GM21390 (cell line): Measurements from ENCODE around the gene ZNF282.

Source experiments
- ATAC-seq: cut with Tn5 transposase; IDR thresholded peaks from one replicate; pipeline ENCODE4 v1.9.1; 2021; ENCODE audit not compliant: unreplicated experiment

Gene ZNF282

DNA sequence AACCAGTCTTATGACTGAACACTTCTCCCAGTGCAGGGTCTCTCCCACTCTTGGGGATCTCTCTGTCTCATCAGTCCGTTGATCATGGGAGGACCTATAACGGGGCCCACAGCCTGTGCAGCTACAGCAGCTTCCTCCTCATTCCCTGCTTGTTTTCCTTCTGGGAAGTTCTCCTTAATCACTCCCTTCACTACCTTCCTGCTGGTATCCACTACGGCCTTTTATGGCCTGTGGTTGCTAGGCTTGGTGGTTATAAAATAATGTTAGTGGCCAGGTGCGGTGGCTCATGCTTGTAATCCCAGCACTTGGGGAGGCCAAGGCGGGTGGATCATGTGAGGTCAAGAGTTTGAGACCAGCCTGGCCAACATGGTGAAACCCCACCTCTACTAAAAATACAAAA, 3.5 kb upstream of the ZNF282 start:
- no peak for ATAC-seq

- no peak for ATAC-seq
Measured at GRCh38 chr7:149194799-149195179, 557 bp upstream of the ZNF282 start.

GRCh38 chr7:149196151-149196704, 882 bp downstream of the ZNF282 start:
- no peak for ATAC-seq

DNA sequence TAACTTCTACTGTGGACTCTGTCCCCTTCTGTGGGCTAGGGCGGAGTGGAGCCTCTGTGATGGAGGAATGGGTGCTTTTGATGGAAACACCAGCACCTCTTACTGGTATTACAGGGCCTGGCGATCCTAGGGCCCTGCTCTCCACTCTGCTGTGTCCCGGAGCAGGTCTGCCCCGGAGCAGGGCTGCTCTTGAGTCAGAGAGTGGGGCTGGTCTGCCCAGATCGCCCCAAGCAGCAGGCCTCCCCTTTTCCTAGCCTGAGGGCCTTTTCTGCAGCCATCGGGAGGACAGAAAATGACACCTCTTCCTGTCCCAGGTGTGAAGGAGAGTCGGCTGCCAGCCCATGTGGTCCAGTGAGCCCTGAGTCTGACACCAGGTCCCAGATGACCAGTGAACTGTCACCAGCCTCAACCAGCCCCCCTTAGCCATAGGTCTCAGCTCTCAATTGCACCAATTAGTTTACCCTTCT, 1.4 kb downstream of the ZNF282 start:
- ATAC-seq: no peak

DNA sequence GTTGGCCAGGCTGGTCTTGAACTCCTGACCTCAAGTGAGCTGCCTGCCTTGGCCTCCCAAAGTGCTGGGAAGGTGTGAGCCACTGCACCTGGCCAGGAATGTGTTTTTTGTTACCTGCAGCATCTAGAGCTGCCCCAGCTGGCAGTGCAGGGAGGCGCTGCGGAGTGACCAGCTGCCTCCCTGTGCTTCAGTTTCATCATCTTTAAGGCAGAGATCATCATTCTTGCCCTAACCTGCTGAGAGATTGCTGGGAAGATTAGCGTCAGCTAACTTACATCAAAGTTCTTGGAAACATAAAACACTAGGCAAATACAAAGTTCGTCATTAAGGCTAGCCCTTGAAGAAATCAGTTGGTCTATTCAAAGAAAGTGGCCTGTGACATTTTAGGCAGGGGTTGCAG, 2.3 kb downstream of the ZNF282 start:
- no peak for ATAC-seq

DNA sequence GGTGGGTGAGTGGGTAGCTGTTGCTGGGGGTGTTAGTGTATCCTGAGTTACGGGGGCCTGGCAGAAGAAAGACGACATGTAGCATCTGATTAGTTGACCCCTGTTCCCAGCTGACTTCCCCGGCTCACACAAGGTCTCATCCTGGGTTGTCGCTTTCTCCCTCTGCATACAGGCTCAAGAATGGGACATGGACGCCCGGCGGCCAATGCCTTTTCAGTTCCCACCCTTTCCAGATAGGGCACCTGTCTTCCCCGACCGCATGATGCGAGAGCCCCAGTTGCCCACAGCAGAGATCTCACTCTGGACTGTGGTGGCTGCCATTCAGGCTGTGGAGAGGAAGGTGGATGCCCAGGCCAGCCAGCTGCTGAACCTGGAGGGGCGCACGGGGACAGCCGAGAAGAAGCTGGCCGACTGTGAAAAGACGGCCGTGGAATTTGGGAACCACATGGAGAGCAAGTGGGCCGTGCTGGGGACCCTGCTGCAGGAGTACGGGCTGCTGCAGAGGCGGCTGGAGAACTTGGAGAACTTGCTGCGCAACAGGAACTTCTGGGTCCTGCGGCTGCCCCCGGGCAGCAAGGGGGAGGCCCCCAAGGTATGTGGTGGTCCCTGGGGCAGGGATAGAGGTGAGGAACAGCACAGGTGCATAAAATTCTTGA, 2.9 kb downstream of the ZNF282 start:
- ATAC-seq: no peak

GRCh38 chr7:149199234-149199995, 4.1 kb downstream of the ZNF282 start:
- ATAC-seq: no peak

- no peak for ATAC-seq
Measured at GRCh38 chr7:149202831-149203231, 7.5 kb downstream of the ZNF282 start.

- ATAC-seq: no peak
Measured at GRCh38 chr7:149205690-149206381, 10.5 kb downstream of the ZNF282 start.

DNA sequence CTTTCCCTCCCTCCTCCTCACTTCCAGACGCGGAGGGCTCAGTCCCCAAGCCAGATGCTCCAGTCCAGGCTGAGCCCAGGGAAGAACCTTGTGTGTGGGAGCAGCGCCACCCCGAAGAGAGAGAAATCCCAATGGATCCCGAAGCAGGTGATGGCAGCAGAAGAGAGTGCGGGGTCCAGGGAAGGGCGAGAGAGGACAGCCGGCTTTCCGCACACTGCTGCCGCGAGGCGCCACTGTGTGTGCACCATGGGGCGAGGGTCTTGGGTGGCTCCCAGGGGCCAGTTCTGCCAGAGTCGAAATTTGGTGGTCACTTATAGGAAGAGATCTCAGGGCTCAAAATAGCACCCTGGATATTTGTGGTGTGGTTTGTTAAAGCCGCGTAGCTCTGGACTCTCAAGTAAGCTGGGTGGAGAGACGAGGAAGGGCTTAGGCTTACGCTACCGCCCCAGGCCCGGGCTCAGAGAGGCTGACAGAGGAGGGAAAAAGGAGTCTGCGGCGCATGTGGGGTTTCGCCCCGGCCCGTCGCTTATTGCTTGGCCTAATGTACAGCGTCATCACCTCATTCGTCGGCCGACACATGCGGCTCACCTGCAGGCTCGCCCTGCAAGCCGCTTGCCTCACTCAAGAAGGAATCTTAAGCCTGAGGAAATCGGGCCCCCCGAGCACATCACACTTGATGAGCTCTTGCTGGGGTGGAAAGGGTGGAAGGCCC, 12.1 kb downstream of the ZNF282 start:
- ATAC-seq: no peak

DNA sequence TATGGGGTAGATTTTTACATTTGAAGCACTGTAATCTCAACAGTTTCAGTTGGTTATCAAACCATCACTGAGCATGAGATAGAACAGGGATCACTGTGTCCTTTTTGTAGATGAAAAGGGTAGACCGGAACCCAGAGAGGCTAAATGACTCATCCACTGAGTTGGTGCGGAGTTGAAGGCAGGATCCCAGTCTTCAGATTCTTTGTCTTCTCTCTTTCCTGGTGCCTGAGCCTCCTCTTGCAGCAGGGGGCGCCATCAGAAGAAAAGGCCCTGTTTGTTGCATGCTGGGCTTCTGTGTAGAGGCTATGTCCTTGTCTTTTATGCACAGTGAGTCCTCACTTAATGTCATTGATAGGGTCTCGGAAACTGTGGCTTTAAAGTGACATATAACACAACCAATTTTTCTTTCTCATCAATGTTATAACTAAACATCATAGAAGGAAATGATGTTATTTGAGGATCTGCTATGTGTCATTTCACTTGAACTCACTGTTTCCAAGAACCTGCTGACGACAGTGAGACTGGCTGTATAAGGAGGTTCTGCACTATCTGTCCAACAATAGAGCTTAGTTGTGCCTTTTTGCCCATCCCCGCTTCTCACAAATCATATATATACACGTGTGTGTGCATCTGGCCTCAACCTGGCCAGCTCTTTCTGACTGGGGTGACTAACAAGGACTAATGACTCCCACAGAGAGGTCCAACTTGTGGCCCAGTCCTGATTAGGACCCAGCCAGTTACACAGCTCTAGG, 14.3 kb downstream of the ZNF282 start:
- ATAC-seq: no peak

DNA sequence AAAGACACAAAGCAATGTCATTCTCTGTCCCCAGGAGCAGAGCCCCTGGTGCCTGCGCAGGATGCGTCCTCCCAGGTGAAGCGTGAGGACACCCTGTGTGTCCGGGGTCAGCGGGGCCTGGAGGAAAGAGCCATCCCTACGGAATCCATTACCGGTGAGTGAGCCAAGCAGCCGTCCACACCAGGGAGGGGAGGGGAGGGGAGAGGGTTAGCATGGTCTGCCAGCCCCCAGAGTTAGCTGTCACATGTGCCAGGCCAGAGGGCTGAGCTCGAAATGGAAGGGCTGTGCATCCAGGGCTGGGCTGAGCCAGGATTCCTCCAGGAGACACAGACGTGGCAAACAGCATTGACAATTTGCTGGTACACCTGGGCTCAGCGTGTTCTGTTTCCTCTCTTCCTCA, 15.2 kb downstream of the ZNF282 start:
- no peak for ATAC-seq

DNA sequence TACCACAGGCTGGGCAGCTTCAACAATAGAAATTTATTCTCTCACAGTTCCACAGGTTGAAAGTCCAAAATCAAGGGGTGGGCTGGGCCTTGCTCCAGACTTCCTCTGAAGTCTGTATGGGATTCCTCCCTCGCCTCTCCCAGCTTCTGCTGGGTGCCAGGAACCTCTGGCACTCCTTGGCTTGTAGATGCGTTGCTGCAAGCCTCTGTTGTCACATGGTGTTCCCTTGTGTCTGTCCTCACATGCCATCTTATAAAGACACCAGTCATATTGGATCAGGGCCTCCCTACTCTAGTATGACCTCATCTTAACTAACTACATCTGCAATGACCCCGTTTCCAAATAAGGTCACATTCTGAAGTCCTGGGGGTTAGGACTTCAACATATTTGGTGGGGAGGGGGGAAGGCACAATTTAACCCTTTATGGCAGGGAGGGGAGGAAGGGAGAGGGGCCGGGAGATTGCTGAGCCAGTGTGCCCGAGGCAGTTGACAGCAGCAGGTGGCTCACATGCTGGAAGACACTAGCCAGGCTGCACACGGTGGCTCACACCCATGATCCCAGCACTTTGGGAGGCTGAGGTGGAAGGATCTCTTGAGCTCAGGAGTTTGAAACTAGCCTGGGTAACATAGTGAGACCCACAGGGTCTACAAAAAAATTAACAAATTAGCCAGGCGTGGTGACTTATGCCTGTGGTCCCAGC, 18.8 kb downstream of the ZNF282 start:
- no peak for ATAC-seq

DNA sequence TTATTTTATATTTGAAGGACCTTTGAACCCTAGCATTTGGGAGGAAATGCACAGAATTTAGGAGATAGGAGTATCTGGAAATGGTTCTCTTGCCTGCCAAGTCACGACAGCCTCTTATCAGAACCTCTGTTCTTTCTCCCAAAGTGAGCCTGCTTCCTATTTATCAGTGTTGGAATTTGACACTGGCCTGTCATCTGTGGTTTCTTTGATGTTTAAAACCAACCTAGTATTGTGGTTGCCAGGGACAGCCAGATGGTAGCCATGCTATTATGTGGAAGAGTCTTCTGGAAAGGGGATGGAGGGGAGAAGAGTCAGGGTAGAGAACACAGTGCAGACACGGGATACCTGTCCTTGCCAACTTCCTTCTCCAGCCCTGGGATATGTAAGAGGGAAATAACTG, 21.1 kb downstream of the ZNF282 start:
- no peak for ATAC-seq

DNA sequence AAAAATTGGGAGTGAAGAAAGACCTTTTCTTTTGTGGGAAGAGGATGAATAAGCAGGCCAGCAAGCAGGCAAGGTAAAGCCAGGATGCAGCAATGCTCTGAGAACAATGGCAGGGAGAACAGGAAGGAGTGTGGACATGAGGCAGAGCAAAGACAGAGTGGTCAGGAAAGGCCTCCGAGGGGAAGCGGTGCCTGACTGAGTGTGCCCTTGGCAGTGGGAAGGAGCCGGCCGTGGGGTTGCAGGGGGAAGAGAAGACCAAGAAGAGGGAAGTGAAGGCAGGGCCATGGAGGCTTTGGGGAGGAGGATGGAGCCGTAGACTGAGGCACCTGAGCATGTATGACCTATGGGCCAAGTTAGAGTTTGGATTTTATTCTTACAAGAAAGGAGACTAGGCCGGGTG, 22.2 kb downstream of the ZNF282 start:
- no peak for ATAC-seq

- ATAC-seq: no peak
Measured at GRCh38 chr7:149218469-149219420, 23.4 kb downstream of the ZNF282 start.

DNA sequence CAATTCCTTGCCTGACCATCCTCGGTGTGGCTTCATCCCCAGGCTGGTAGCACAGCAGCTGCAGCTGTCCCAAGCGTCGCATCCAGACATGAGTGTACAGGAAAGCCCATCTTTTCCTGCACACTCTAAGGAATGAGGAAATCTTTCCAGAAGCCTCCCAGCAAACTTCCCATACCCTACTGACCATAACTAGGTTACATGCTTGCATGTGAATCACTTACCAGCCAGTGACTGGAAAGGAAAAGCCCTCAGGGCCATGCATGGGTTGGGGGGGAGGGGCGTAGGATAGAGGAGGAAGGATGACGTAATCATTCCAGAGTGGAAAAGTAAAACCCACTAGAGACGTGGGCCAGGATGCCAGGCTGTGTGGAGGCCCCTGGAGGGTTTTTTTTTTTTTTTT, 25.2 kb downstream of the ZNF282 start:
- no peak for ATAC-seq

- ATAC-seq: no peak
Measured at GRCh38 chr7:149223176-149223575, 27.8 kb downstream of the ZNF282 start.

GRCh38 chr7:149223761-149224160, 28.4 kb downstream of the ZNF282 start:
- ATAC-seq: no peak
